HTR-8/SVneo (cell line): Measurements from ENCODE around the gene CCDC142.
A peak's percentile ranks its signal among the peaks of the same experiment; 100 is the strongest.
"Not testable (repeated sequence)": the region's sequence is repeated elsewhere in the genome, so short reads cannot be mapped to it uniquely, and the experiment has no call there.

Experiments
- DNase-seq: peaks from one replicate; pipeline ENCODE4 v3.0.0; 2011; ENCODE audit warnings: low spot score, mixed read lengths; ENCODE audit not compliant: insufficient read length
- FAIRE-seq: peaks from 2 replicates; lab custom pipeline; 2011; peaks lifted over from hg19 to GRCh38; lab: Jason Lieb, UNC

Gene CCDC142

DNA sequence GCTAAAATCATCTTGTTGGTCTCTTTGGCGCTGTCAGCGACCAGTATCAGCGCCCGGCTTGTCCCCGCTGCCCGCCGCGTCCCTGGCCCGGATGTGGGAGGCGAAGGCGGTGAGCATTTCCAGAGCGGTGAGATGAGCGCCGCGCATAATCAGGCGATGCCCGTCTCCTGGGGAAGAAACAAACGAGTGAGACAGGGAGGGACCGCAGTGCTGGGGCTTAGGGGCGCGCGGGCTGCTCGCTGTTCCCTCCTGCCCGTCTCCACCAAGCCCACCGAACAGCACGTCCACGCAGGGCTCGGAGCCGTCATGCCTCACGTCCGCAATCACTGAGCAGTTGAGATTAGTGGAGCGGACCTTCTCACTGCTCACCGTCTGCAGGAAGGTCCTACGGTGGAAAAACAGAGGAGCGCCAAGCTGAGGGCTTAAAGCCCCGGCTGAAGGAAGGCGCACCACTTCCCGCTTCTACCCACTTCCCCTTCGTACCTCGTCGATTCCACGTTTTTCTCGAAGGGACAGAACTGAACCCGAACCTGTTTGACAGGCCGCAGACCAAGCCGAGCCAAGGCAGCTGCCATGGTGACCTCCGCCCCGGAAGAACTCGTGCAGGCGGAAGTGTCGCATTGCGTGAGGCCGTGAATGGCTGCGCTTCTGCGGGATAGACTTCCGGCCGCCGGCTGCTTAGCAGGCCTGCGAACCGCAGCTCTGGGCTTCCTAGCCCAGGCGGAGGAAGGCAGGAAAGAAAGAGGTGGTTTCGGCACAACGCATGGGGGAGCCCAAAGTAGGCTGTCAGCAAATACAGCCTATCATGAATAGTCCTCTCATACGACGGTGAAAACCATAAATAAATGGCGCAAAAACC, 10.5 kb downstream of the CCDC142 start, which contains the start of gene MRPL53:
Gene MRPL53, minus strand, starts transcription at position 595 of the 859 bp plus-strand sequence. Its CDS starts 20 bp downstream, at position 575.
- FAIRE-seq, result peak; percentile 90
- DNase-seq, result peak; percentile 82

DNA sequence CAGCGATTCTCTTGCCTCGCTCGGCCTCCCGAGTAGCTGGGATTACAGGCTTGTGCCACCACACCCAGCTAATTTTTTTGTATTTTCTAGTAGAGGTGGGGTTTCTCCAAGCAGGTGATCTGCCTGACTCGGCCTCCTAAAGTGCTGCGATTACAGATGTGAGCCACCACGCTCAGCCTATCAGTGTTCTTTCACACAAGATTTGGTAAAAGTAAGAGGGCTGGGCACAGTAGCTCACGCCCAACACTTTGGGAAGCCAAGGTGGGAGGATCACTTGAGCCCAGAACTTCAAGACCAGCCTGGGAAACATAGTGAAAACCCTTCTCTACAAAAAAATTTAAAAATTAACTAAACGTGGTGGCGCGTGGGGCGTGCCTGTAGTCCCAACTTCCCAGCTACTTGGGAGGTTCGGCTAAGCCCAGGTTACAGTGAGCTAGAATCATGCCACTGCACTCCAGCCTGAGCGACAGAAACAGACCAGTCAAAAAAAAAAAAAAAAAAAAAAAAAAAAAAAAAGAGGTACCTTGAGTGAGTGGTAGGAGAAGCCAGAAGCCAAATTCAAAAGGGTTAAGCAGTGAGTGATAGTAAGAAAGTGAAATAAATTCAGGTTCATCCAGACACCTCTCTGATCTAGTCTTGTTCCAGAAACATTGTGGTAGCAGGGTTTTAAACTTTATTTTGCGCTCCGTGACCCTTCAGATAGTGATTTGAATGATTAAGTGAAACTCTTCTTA, 11.3 kb downstream of the CCDC142 start:
- no peak for FAIRE-seq

DNA sequence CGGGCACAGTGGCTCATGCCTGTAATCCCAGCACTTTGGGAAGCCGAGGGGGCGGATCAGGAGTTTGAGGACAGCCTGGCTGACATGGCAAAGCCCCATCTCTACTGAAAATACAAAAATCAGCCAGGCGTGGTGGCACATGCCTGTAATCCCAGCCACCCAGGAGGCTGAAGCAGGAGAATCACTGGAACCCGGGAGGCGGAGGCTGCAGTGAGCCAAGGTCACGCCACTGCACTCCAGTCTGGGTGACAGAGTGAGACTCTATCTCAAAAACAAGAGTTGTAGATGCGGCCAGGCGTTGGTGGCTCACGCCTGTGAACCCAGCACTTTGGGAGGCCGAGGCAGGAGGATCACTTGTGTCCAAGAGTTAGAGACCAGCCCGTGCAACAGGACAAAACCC, 12.1 kb downstream of the CCDC142 start:
- DNase-seq, FAIRE-seq: not testable (repeated sequence)

More for the DNA sequence above, 11.3 kb downstream of the CCDC142 start:
- no peak for DNase-seq

GRCh38 chr2:74464406-74464805, 18.4 kb downstream of the CCDC142 start:
- no peak for FAIRE-seq

GRCh38 chr2:74462786-74463105, 20.1 kb downstream of the CCDC142 start:
- DNase-seq, result no peak
- FAIRE-seq, result no peak

More at GRCh38 chr2:74464406-74464805, 18.4 kb downstream of the CCDC142 start:
- DNase-seq, result no peak

GRCh38 chr2:74462054-74462785, 20.6 kb downstream of the CCDC142 start:
- FAIRE-seq, result no peak

GRCh38 chr2:74461187-74462053, 21.4 kb downstream of the CCDC142 start:
- DNase-seq (no peak), FAIRE-seq (no peak)

More at GRCh38 chr2:74462054-74462785, 20.6 kb downstream of the CCDC142 start:
- DNase-seq, result no peak

GRCh38 chr2:74460187-74460586, 22.6 kb downstream of the CCDC142 start:
- not testable (repeated sequence) for DNase-seq, FAIRE-seq

- DNase-seq, FAIRE-seq: not testable (repeated sequence)
Observed at GRCh38 chr2:74459503-74460118, 23.2 kb downstream of the CCDC142 start.

DNA sequence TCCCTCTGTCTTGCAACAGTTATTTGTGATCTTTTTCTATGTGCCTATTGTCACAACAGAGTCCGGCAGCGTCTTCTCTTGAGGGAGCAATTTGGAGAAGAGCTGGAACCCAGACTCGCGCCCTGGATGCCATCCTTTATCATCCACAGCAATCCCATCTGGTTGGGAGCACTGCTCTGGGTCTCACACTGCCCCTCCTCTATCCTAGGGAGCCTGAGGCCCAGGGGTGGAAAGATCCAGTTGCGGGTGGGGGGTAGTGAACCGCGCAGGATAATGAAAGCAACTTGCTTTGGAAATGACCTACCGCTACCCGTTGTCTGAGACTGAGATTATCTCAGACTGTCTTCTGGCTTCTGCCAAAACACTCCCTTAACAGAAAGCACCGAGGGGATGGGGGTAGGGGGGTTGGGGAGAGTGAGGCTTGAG, 23.8 kb downstream of the CCDC142 start:
- no peak for DNase-seq

GRCh38 chr2:74458132-74458937, 24.5 kb downstream of the CCDC142 start, which contains the start of gene WBP1:
Gene WBP1, plus strand, starts transcription at chr2:74458438. Its CDS starts 165 bp downstream, at chr2:74458603.
- DNase-seq (peak; percentile 100), FAIRE-seq (peak; percentile 97)

More for the DNA sequence above, 23.8 kb downstream of the CCDC142 start:
- FAIRE-seq, result no peak

DNA sequence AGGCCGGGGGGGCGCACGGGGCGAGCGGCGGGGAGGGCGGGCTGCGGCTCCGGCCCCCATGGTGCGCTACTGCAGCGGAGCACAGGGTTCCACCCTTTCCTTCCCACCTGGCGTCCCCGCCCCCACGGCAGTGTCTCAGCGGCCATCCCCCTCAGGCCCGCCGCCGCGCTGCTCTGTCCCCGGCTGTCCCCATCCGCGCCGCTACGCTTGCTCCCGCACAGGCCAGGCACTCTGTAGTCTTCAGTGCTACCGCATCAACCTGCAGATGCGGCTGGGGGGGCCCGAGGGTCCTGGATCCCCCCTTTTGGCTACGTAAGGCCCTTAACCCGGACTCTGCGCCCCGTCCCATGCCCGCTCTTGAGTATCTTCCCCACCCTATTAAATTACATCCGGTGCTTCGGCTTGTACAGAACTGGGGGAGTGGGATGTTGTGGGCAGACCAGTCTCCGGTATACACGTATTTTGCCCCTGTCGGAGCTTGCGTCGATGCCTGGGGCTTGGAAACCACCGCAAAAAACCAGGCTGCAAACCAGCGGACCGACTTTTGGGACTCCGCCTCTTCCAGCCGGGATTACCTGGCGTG, 25.2 kb downstream of the CCDC142 start:
- DNase-seq (peak; percentile 59), FAIRE-seq (no peak)

DNA sequence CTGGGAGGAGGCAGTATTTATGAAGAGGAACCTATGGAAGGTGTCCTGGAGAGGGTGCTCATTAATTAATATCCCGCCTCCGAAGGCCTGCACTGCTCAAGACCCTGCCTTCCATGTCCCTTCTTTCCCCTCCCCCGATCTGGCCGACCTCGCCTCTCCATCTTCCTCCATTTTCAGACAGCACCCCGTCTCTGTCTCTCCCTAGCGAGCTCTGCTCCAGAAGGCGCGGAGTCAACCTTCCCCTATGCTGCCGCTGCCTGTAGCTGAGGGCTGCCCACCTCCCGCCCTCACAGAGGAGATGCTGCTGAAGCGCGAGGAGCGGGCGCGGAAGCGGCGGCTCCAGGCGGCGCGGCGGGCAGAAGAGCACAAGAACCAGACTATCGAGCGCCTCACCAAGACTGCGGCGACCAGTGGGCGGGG, 25.7 kb downstream of the CCDC142 start:
- FAIRE-seq (no peak), DNase-seq (no peak)

GRCh38 chr2:74454654-74455511, 27.9 kb downstream of the CCDC142 start, which contains the start of gene INO80B:
Gene INO80B, plus strand, starts transcription at chr2:74455087. Its CDS starts 30 bp downstream, at chr2:74455117.
- FAIRE-seq, result peak; percentile 94

DNA sequence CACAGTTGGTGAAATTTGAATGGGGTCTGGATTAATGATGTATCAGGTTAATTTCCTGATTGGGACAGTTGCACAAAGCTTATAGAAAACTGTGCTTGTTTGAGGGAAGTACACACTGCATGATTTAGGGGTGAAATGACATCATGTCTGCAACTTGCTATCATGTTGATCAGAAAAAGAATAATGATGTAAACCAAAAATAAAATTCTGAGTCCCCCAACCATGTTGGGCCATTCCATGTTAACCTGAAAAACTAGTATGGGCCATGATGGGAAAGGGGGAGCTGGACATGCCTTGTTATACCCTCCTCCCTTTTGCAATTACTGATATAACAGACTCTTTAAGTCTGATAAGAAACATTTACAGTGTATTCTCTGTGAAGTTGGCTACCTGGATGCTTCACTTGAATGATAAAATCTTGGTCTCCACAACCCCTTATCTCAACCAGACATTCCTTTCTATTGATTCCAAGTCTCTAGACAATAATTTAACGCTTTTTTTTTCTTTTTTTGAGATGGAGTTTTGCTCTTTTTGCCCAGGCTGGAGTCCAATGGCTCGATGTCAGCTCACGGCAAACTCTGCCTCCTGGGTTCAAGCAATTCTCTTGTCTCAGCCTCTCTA, 32.1 kb downstream of the CCDC142 start:
- FAIRE-seq, result no peak

More at GRCh38 chr2:74454654-74455511, 27.9 kb downstream of the CCDC142 start, which contains the start of gene INO80B:
- DNase-seq, result peak; percentile 95

DNA sequence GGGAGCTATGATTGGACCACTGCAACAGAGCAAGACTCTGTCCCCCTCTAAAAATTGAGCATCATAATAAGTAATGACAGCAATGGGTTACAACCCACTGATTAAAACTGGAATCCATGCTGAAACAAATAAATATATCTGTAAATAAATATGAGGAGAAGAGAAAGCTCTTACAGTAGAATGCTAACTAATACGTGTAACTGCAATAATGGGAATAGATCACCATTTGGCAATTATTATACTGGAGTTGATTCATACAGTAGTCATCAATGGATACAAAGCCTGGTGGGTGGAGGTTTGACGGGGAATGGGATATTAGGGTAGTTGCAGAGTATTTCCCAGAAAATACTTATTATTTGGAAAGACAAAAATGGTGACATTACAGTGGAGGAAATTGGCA, 34.0 kb downstream of the CCDC142 start:
- no peak for FAIRE-seq
- DNase-seq, result no peak

More for the DNA sequence above, 32.1 kb downstream of the CCDC142 start:
- no peak for DNase-seq
